SK-N-SH (cell line): ENCODE measurements around the gene CTSZ. TPM values are rescaled to one million over a fixed set of nuclear protein-coding genes. Genes with fewer than 3 reads are reported as not detected.
A peak's percentile ranks its signal among the peaks of the same experiment; 100 is the strongest.

Source experiments
- CTCF ChIA-PET: fragments of 300-600, 350-600 bp; formaldehyde crosslinking; extraction: SDS; loops from one replicate; lab custom pipeline; 2021; lab: Yijun Ruan, JAX
- POLR2A ChIA-PET: fragments of 350-600 bp; sonication (Branson Sonifier 250); formaldehyde crosslinking; extraction: SDS; loops from one replicate; lab custom pipeline; 2020; ENCODE audit warnings: antibody characterized with exemption, inconsistent platforms; lab: Yijun Ruan, JAX
- DNase-seq: peaks from one replicate; pipeline ENCODE4 v3.0.0; 2012
- H2AFZ ChIP-seq: fragments of 200-600 bp; sonication (generic); 2 replicates; pipeline ENCODE4 v1.8.1; 2016; ENCODE audit warnings: antibody characterized with exemption, mild to moderate bottlenecking, low read depth
- H3F3A ChIP-seq: fragments of 200-600 bp; sonication (generic); replicated peaks from 2 replicates; pipeline ENCODE3; 2016; ENCODE audit warnings: antibody characterized with exemption, mild to moderate bottlenecking; ENCODE audit not compliant: insufficient read depth
- H3K27ac ChIP-seq, 2 experiments: fragments of 200-500 bp in 1 of 2; fragments of 200-600 bp in 1 of 2; sonication (Bioruptor generic) in 1 of 2; sonication (generic), shearing (Covaris generic) in 1 of 2; 2 replicates each; pipeline versions ENCODE4 v1.5.1 to v1.6.1; 2014 to 2016; ENCODE audit warnings: low read depth in 2 of 2, inconsistent platforms in 1 of 2, low read length in 1 of 2, mild to moderate bottlenecking in 1 of 2, mixed read lengths in 1 of 2
- H3K27me3 ChIP-seq: fragments of 200-600 bp; sonication (generic), shearing (Covaris generic); 2 replicates; pipeline ENCODE4 v1.6.1; 2016; ENCODE audit warnings: mixed run types; ENCODE audit not compliant: insufficient read depth
- H3K36me3 ChIP-seq, 2 experiments: fragments of 200-500 bp in 1 of 2; fragments of 200-600 bp in 1 of 2; sonication (Bioruptor generic) in 1 of 2; sonication (generic) in 1 of 2; replicated peaks in 1 of 2; 2 replicates each; pipeline versions ENCODE3 to v1.5.1; 2014 to 2016; ENCODE audit warnings: low read length in 1 of 2, mild to moderate bottlenecking in 1 of 2; ENCODE audit not compliant: insufficient read depth in 2 of 2, control insufficient read depth in 1 of 2
- H3K4me1 ChIP-seq, 2 experiments: fragments of 200-500 bp in 1 of 2; fragments of 200-600 bp in 1 of 2; sonication (Bioruptor generic) in 1 of 2; sonication (generic), shearing (Covaris generic) in 1 of 2; 2 replicates each; pipeline versions ENCODE4 v1.5.1 to v1.6.1; 2014 to 2016; ENCODE audit warnings: low read depth in 1 of 2, low read length in 1 of 2, mixed run types in 1 of 2; ENCODE audit not compliant: insufficient read depth in 2 of 2, control insufficient read depth in 1 of 2
- H3K4me2 ChIP-seq: fragments of 200-600 bp; sonication (generic), shearing (Covaris generic); 2 replicates; pipeline ENCODE4 v1.6.1; 2017; ENCODE audit warnings: mixed run types
- H3K4me3 ChIP-seq, 2 experiments: fragments of 200-500 bp in 1 of 2; fragments of 200-600 bp in 1 of 2; sonication (Bioruptor generic) in 1 of 2; sonication (generic), shearing (Covaris generic) in 1 of 2; 2 replicates each; pipeline versions ENCODE4 v1.5.1 to v1.8.1; 2014 to 2016; ENCODE audit warnings: low read depth in 2 of 2, inconsistent platforms in 1 of 2, low read length in 1 of 2, mild to moderate bottlenecking in 1 of 2, mixed read lengths in 1 of 2, moderate library complexity in 1 of 2
- H3K79me2 ChIP-seq: fragments of 200-600 bp; sonication (generic); 2 replicates; pipeline ENCODE4 v1.8.1; 2017; ENCODE audit warnings: mild to moderate bottlenecking; ENCODE audit not compliant: insufficient read depth
- H3K9ac ChIP-seq: fragments of 200-600 bp; sonication (generic); 2 replicates; pipeline ENCODE4 v1.6.1; 2017; ENCODE audit warnings: mixed run types
- H3K9me2 ChIP-seq: fragments of 200-600 bp; sonication (generic); 2 replicates; pipeline ENCODE4 v1.6.1; 2017; ENCODE audit warnings: mixed run types
- H3K9me3 ChIP-seq: fragments of 200-600 bp; sonication (generic); 2 replicates; pipeline ENCODE4 v1.6.1; 2017; ENCODE audit warnings: mixed run types, mild to moderate bottlenecking, moderate library complexity
- H4K20me1 ChIP-seq: fragments of 200-600 bp; sonication (generic); 2 replicates; pipeline ENCODE4 v1.6.1; 2017; ENCODE audit warnings: mild to moderate bottlenecking, mixed run types; ENCODE audit not compliant: insufficient read depth
- CHD2 ChIP-seq: fragments of 150-350 bp; IDR thresholded peaks from 2 replicates; pipeline ENCODE4 v1.6.1; 2018; ENCODE audit warnings: low read length; ENCODE audit not compliant: partially characterized antibody
- EP300 ChIP-seq, 2 experiments: IDR thresholded peaks; 2 replicates each; pipeline versions ENCODE4 v1.4.0 to v1.6.1; 2012; ENCODE audit warnings: borderline replicate concordance in 1 of 2, low read depth in 1 of 2, low read length in 1 of 2
- EZH2phosphoT487 ChIP-seq: fragments of 200-600 bp; sonication (generic); IDR thresholded peaks from 2 replicates; pipeline ENCODE4 v1.6.1; 2017; ENCODE audit warnings: low read depth, mixed run types, mild to moderate bottlenecking, antibody characterized with exemption, moderate library complexity, borderline replicate concordance
- FOXJ3 ChIP-seq: sonication (generic); formaldehyde crosslinking; IDR thresholded peaks from 2 replicates; pipeline ENCODE4 v1.5.1; 2020; ENCODE audit warnings: mild to moderate bottlenecking, missing genetic modification reagents
- GABPA ChIP-seq: IDR thresholded peaks from 2 replicates; pipeline ENCODE4 v1.4.0; 2012; ENCODE audit warnings: low read depth, mild to moderate bottlenecking
- JUND ChIP-seq: IDR thresholded peaks from 2 replicates; pipeline ENCODE4 v1.4.0; 2012
- NFIC ChIP-seq: IDR thresholded peaks from 2 replicates; pipeline ENCODE4 v1.4.0; 2012; ENCODE audit warnings: borderline replicate concordance
- RAD21 ChIP-seq: IDR thresholded peaks from 2 replicates; pipeline ENCODE4 v1.6.1; 2012; ENCODE audit warnings: mild to moderate bottlenecking, low read length
- RCOR1 ChIP-seq: fragments of 150-350 bp; IDR thresholded peaks from 2 replicates; pipeline ENCODE4 v1.6.1; 2017; ENCODE audit warnings: antibody characterized with exemption, low read length
- RXRA ChIP-seq: IDR thresholded peaks from 2 replicates; pipeline ENCODE4 v1.4.0; 2012; ENCODE audit warnings: low read depth, mild to moderate bottlenecking, borderline replicate concordance
- SIN3A ChIP-seq: IDR thresholded peaks from 2 replicates; pipeline ENCODE4 v1.6.1; 2012; ENCODE audit warnings: low read depth, mild to moderate bottlenecking, low read length, moderate library complexity, borderline replicate concordance
- SMC3 ChIP-seq: IDR thresholded peaks from 2 replicates; pipeline ENCODE4 v1.6.1; 2012; ENCODE audit warnings: low read depth, low read length, improper control_type of control experiment
- WGBS: methylation state at CpG from one replicate; pipeline ENCODE4 v1.1.6; 2017; ENCODE audit warnings: low lambda C conversion rate; 5-methylcytosine and 5-hydroxymethylcytosine counted together
- polyA plus RNA-seq, 3 experiments: library from polyadenylated mRNA; depleted of rRNA; stranded (reverse); fragments of >200 nt; gene quantifications; 2 replicates each; pipeline ENCODE4 v1.2.3, GENCODE V29; 2012
- TF ChIP-seq, protein P1 (sequence below): fragments of 200-600 bp; sonication (generic); IDR thresholded peaks from 2 replicates; pipeline ENCODE4 v1.6.1; 2017; ENCODE audit warnings: antibody characterized with exemption, mild to moderate bottlenecking, moderate library complexity

CTSZ gene
- polyA plus RNA-seq, 1 of the 3 experiments (the other 2 are of a cell fraction), result 0.03 TPM

DNA sequence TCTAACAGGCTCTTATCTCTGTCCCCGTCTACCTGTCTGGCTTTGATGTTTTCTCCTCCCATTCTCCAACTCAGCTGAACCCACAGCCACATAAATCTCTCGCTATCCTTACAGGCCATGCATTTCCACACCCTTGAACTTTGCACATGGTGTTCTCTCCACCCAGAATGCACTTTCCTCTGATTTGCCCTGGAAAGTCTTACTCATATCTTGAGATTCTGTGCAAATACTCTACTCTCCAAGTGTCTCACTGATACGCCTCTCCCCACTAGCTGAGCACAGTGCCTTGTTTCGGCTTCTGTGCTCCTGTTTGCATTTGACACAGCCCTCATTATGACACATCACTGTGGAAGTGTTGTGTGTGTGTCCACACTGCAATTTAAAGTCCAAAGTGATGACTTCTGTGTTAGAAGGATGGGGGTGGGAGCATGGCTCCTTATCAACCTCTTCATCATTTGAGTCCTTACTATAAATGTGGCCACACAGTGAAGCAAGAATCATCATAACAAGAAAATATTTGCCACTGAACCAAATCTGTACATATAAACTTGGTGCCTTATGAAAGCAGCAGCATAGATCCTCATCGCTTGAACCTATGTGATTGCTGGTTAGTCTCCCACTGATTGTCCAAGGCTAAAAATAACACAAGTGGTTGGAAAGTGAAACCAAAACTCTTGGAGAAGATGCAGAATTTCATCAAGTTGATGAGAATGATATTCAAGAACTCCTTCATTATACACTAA is 41.1 kb upstream of the CTSZ start:
- no peak for DNase-seq
- ChIA-PET POLR2A (no interaction called here), CTCF (no interaction called here)

GRCh38 chr20:59046862-59047261 is 39.8 kb upstream of the CTSZ start:
- 83% methylated on average over 3 of the region's 3 CpGs for WGBS
- Histone ChIP-seq H2AFZ (no peak overlapping the region), H3K27ac (no peak overlapping the region), H3K27me3 (no peaks in the 10 kb centered on the region), H3K4me2 (no peak overlapping the region), H3K9me3 (no peaks in the 10 kb centered on the region), H3K4me1 (peaks cover 0 to 8% of the 10 kb centered on the region in 2 experiments; a peak in 2 of 4 replicates), H3F3A (no peaks in the 10 kb centered on the region), H3K4me3 (no peak overlapping the region), H4K20me1 (no peaks in the 10 kb centered on the region), H3K9me2 (no peaks in the 10 kb centered on the region), H3K36me3 (no peaks in the 10 kb centered on the region), H3K9ac (no peak overlapping the region), H3K79me2 (peaks cover 7% of the 10 kb centered on the region)
- no peak for DNase-seq
- TF ChIP-seq JUND, result no peak
- TF ChIP-seq NFIC, result no peak
- no peak for TF ChIP-seq RXRA
- TF ChIP-seq GABPA, result no peak
- CTCF ChIA-PET, result no interaction called here
- POLR2A ChIA-PET, result no interaction called here

More for the DNA sequence above, 41.1 kb upstream of the CTSZ start:
- H3K9ac ChIP-seq, result no peak overlapping the region
- no peak overlapping the region for H2AFZ ChIP-seq
- no peaks in the 10 kb centered on the region for H3K27me3 ChIP-seq
- H3K4me2 ChIP-seq, result peak overlapping the region; percentile 15
- peaks cover 0 to 5% of the 10 kb centered on the region in 2 experiments; a peak in 1 of 4 replicates for H3K4me1 ChIP-seq
- no peaks in the 10 kb centered on the region for H3K9me2 ChIP-seq
- no peaks in the 10 kb centered on the region for H3F3A ChIP-seq
- TF ChIP-seq FOXJ3 (CRISPR knock-in tag) (no peak), RXRA (no peak), EZH2phosphoT487 (no peak), NFIC (no peak), EP300 (IDR thresholded peaks at IDR 0.05; ENCODE audit: borderline replicate concordance in 1 of 2, low read depth in 1 of 2, low read length in 1 of 2) (no peak), RCOR1 (no peak), SIN3A (no peak), RAD21 (no peak), CHD2 (no peak), SMC3 (no peak)
- TF ChIP-seq, protein P1, sequence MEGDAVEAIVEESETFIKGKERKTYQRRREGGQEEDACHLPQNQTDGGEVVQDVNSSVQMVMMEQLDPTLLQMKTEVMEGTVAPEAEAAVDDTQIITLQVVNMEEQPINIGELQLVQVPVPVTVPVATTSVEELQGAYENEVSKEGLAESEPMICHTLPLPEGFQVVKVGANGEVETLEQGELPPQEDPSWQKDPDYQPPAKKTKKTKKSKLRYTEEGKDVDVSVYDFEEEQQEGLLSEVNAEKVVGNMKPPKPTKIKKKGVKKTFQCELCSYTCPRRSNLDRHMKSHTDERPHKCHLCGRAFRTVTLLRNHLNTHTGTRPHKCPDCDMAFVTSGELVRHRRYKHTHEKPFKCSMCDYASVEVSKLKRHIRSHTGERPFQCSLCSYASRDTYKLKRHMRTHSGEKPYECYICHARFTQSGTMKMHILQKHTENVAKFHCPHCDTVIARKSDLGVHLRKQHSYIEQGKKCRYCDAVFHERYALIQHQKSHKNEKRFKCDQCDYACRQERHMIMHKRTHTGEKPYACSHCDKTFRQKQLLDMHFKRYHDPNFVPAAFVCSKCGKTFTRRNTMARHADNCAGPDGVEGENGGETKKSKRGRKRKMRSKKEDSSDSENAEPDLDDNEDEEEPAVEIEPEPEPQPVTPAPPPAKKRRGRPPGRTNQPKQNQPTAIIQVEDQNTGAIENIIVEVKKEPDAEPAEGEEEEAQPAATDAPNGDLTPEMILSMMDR, result no peak
- no peaks in the 10 kb centered on the region for H3K9me3 ChIP-seq
- no peaks in the 10 kb centered on the region for H4K20me1 ChIP-seq
- no peaks in the 10 kb centered on the region for H3K79me2 ChIP-seq
- 74% methylated on average over 5 of the region's 5 CpGs for WGBS
- no peak overlapping the region for H3K27ac ChIP-seq
- H3K36me3 ChIP-seq, result no peaks in the 10 kb centered on the region
- H3K4me3 ChIP-seq, result no peak overlapping the region; a peak in 1 of 4 replicates
